DMS153 treated with DMSO at 0.1 percent for 48 hours (cell line): ENCODE results near the gene TTC39C.
"Not testable (repeated sequence)": the region's sequence is repeated elsewhere in the genome, so short reads cannot be mapped to it uniquely, and the experiment has no call there.

Experiments
- DNase-seq: peaks from one replicate; lab custom pipeline; 2025; ENCODE audit not compliant: unreplicated experiment; lab: John Stamatoyannopoulos, UW

TTC39C gene

DNA sequence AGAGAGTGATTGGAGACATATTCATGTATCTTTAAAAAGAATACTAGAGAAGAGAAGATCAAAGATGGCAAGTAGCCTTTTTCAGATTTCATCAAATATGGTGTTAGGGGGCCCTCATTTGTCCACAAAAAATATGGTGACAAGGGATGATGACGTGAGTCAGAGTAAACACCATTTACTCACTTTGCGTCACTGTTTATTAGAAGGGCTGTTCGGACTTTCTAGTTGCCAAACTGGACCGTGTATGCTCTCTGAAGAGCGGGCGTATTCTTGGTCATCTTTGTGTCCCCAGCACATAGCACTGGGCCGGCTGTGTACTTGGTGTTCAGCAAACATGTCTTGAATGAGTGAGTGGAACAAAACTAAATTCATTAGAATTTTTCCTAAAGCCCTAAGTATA, 37.5 kb downstream of the TTC39C start:
- DNase-seq, result no peak

GRCh38 chr18:24053211-24053610, 38.7 kb downstream of the TTC39C start:
- no peak for DNase-seq

- DNase-seq, result no peak
Measured at GRCh38 chr18:24054130-24054529, 39.6 kb downstream of the TTC39C start.

GRCh38 chr18:24055009-24055804, 40.7 kb downstream of the TTC39C start:
- no peak for DNase-seq

DNA sequence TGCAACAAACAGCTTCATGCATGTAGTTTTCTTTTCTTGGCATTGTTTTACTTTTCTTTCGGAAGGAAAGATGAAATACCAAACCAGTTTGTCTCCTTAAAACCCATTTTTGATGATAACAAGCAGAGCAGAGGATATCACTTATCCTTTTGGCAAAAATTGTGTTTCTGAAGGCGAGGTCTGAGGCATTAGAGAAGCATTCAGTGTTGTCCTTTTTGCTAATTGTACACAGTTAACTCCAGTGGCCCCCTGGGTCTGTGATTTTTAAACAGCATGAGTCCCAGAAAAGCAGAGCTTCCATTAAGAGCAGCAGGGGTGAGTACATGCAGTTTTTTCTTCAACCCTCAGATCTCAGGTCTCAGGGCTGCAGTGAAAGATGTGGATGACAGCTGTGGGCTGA, 41.3 kb downstream of the TTC39C start:
- DNase-seq, result no peak

DNA sequence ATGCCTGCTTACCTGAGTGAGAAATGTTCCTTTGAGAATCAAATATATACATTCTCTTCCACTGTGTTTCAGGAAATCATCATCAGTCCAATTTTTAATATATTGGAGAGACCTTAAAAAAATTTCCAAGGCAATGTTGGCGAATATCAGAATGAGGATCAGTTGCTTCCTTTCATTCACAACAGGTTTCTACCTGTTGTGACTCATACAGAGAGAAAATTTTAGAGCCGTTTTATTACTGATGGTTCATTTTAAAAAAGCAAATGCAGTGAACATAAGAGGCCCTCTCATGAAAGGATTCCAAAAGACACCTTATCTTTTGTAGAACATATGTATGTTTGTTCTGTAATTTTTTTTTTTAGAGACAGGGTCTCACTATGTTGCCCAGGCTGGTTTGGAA, 42.0 kb downstream of the TTC39C start:
- no peak for DNase-seq

GRCh38 chr18:24057804-24058203, 43.2 kb downstream of the TTC39C start:
- DNase-seq, result no peak

DNA sequence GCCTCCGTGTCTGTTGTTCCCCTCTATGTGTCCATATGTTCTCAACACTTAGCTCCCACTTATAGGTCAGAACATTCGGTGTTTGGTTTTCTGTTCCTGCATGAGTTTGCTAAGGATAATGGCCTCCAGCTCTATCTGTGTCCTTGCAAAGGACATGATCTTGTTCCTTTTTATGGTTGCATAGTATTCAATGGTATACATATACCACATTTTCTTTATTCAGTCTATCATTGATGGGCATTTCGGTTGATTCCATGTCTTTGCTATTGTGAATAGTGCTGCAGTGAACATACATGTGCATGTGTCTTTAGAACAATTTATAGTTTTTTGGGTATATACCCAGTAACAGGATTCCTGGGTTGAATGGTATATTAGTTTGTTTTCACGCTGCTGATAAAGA, 44.8 kb downstream of the TTC39C start:
- not testable (repeated sequence) for DNase-seq

GRCh38 chr18:24060644-24061043, 46.1 kb downstream of the TTC39C start:
- DNase-seq, result no peak

DNA sequence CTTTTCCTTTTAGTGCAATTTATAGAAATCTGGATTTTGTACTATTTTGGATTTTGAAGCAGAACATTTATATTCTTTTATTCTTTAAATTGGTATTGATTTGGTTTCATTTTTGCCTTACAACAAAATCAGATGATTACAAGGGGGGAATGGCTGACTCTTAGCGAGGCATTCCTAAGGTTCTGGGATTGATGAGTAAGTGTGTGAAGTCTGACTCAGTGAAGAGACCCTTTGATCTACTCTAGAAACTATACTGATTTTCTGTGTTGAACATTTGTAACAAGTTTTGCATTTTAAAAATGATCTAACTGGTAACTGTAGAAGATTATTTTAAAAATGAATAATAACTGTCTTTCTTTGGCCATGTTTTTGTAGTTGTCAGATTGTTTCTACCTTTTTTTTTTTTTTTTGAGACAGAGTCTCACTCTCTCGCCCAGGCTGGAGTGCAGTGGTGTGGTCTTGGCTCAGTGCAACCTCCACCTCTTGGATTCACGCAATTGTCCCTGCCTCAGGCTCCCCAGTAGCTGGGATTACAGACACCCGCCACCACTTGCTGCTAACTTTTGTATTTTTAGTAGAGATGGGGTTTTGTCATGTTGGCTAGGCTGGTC, 48.7 kb downstream of the TTC39C start:
- DNase-seq, result no peak

DNA sequence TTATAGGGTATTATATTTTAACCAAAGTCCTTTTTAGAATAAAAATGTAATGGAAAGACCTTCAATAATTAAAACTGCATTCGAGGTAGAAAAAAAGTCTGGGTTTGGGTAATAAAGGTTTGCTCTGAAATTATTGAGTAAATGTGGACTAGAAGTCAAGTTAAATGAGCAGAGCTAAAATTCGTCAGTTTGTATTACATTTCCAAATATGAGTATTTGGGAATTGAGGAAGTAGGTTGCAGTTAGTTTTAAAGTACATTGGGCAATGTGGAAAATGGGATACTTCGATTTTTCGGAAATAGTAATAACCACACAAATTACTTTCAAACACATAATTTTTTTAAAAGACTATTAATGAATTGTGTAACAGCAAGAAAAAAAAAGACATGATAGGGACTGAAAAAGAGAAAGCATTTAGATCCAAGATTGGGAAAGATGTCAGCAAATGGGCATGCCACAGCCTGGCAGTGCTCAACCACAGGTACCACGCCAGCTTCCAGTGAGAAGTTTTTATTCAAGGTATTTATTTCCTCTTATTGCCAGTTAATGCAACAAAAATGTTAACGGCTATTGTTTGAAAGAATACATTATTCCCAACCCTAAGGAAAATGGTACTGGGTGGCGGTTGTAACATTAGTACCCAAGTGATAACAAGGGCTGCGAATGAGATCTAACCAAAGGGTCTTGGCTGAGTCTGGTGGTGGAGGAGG, 50.0 kb downstream of the TTC39C start:
- DNase-seq, result no peak

GRCh38 chr18:24065906-24066305, 51.4 kb downstream of the TTC39C start:
- DNase-seq, result no peak

DNA sequence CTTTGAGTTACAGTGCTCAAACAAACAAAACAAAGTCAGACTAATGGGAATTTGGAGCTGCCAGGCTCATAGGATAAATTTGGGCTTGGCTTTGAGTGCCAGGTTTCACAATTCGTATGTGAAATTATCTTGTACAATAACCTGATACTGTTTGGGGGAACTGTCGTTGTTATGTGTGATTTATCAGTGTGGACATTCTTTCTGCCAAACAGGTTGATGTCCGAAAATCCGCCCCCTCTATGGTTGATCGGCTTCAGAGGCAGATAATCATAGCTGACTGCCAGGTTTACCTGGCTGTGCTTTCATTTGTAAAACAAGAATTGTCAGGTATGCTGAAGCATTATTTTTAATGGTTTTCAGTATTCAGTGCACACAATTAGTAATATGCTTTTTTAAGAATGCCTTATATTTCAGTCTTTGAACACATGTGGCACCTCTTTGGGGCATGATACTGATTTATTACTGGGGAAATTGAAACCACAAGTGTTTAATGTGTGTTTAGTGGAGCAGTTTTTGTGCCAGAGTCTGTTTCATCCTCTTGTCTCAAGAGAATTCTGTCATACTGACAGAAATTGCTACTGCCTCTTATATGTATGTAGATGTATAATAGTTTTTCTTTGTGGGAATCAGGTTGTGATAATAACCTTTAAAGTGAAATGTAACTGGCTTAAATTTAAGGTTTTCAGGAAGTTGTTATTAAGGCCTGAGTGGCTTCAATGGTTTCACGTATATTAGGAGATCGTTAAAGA, 54.6 kb downstream of the TTC39C start:
- peak; percentile 15 for DNase-seq

DNA sequence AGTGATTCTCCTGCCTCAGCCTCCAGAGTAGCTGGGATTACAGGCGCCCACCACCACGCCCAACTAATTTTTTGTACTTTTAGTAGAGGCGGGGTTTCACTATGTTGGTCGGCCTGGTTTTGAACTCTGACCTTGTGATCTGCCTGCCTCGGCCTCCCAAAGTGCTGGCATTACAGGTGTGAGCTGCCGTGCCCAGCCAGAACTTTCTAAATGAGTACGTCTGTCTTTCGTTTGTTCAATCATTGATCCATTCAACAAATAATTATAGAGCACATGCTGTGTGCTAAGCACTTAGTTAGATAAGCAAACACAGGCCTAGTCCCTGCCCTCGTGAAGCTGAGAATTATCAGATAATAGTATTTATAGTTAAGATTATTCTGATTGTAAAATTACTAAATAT, 56.5 kb downstream of the TTC39C start:
- DNase-seq, result no peak

DNA sequence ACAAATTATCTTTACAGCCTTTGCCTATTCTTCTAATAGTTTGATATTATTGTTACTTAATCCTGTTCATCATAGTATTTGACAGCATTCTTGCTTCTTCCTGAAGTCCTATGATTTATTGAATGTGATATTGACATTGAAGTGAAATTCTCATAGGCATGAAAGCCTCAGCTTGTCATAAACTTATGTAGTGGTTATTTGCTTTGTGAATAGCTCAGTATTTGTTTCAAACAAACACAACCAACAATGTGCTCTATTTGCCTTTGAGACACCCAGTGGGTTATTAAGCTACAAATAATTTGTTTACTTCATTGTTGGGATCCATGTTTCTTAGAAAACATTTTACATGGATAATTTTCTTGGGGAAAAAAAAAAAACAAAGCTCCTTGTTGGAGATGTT, 57.2 kb downstream of the TTC39C start:
- no peak for DNase-seq

GRCh38 chr18:24072743-24073142, 58.2 kb downstream of the TTC39C start:
- DNase-seq, result no peak

GRCh38 chr18:24073791-24074190, 59.2 kb downstream of the TTC39C start:
- no peak for DNase-seq

DNA sequence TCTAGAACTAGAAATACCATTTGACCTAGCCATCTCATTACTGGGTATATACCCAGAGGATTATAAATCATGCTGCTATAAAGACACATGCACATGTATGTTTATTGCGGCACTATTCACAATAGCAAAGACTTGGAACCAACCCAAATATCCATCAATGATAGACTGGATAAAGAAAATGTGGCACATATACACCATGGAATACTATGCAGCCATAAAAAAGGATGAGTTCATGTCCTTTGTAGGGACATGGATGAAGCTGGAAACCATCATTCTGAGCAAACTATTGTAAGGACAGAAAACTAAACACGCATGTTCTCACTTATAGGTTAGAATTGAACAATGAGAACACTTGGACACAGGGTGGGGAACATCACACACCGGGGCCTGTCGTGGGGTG, 60.2 kb downstream of the TTC39C start:
- not testable (repeated sequence) for DNase-seq

DNA sequence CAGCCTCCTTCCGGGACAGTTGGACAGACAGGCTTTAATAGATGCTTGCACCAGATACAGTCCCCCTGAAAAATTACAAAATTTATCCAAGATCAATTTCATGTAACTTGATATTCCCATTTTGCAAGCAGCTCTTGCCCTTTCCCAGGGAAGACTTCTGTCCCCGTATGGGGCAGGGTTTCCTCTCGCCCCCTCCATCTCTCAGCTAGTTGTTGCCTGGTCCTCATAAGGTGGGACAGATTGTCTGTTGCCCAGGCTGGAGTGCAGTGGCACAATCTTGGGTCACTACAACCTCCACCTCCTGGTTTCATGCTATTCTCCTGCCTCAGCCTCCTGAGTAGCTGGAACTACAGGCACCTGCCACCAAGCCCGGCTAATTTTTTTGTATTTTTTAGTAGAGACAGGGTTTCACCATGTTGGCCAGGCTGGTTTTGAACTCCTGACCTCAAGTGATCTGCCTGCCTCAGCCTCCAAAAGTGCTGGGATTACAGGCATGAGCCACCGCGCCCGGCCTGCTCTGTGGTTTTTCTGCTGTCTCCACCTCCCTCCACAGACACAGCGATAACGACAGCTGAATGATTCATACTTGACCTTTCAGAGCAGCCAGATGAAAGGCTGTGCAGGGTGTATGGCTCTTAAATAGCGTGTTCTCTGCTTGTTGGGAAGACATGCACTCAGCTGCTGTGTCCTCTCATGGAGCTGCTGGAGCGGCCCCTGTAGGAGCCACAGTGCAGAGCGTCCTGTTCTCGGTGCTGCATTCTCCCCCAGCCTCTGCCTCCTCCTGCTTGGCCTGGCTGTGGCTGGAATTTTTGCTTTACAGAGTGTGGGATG, 61.4 kb downstream of the TTC39C start:
- peak; percentile 92 for DNase-seq

GRCh38 chr18:24076950-24077349, 62.4 kb downstream of the TTC39C start:
- no peak for DNase-seq

GRCh38 chr18:24078391-24078790, 63.8 kb downstream of the TTC39C start:
- DNase-seq, result no peak
